Measurements from ENCODE around the gene F10.
"Not testable (repeated sequence)": the region's sequence is repeated elsewhere in the genome, so short reads cannot be mapped to it uniquely, and the experiment has no call there.

Gene F10

GRCh38 chr13:113102727-113103126 lies 19.9 kb upstream of the F10 start:
- no peak for TF ChIP-seq CTCF (IDR thresholded peaks at IDR 0.05; ENCODE audit: low read depth, low read length, missing control alignments)
- no peak for DNase-seq (ENCODE audit: low read depth)
- no peak overlapping the region for H3K4me3 ChIP-seq (ENCODE audit: low read depth, low read length)

DNA sequence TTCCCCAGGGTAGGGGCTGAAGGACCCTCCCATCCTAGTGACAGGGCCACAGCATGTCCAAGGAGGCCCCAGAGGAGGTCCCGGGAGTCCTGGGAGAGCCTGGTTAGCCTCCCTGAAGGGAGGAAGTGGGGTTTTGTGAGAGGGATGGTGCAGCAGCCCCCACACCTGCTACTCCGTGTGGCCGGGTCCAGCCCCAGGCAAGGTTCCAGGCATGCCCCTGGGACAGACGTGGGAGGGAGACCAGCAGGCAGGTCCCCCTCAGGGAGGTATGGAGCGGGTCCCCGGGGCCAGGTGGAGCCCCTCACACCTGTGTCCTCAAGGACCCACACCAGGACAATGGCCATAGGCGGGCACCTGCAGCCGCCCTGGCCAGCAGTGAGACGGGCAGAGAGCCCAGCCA lies 19.0 kb upstream of the F10 start:
- DNase-seq (ENCODE audit: low read depth) = no peak
- TF ChIP-seq CTCF (IDR thresholded peaks at IDR 0.05; ENCODE audit: low read depth, low read length, missing control alignments) = no peak
- no peak overlapping the region for H3K4me3 ChIP-seq (ENCODE audit: low read depth, low read length)

- TF ChIP-seq CTCF (IDR thresholded peaks at IDR 0.05; ENCODE audit: low read depth, low read length, missing control alignments) = no peak
- H3K4me3 ChIP-seq (ENCODE audit: low read depth, low read length) = no peak within 1 kb of the TSS
- DNase-seq (ENCODE audit: low read depth) = no peak
Observed at GRCh38 chr13:113105032-113105920, 17.3 kb upstream of the F10 start, which contains the start of gene F7. Gene F7, plus strand, starts transcription at chr13:113105791. Its CDS starts 51 bp downstream, at chr13:113105842.

DNA sequence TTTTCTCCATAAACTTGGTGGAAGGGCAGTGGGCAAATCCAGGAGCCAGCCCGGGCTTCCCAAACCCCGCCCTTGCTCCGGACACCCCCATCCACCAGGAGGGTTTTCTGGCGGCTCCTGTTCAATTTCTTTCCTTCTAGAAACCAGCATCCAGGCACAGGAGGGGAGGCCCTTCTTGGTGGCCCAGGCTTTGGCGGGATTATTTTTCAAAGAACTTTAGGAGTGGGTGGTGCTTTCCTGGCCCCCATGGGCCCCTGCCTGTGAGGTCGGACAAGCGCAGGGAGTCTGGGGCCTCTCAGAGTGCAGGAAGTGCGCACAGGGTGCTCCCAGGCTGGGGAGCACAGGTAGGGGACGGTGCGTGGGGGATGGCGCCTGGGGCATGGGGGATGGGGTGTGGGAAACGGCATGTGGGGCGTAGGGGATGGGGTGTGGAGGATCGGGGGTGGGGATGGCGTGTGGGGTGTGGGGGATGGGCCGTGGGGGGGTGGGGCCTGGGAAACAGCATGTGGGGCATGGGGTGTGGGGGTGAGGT lies 16.6 kb upstream of the F10 start:
- TF ChIP-seq CTCF (IDR thresholded peaks at IDR 0.05; ENCODE audit: low read depth, low read length, missing control alignments) = no peak
- H3K4me3 ChIP-seq (ENCODE audit: low read depth, low read length) = no peak overlapping the region
- no peak for DNase-seq (ENCODE audit: low read depth)

GRCh38 chr13:113106711-113107351 lies 15.8 kb upstream of the F10 start:
- no peak overlapping the region for H3K4me3 ChIP-seq (ENCODE audit: low read depth, low read length)
- no peak for DNase-seq (ENCODE audit: low read depth)
- no peak for TF ChIP-seq CTCF (IDR thresholded peaks at IDR 0.05; ENCODE audit: low read depth, low read length, missing control alignments)

GRCh38 chr13:113108521-113108920 lies 14.1 kb upstream of the F10 start:
- DNase-seq (ENCODE audit: low read depth); H3K4me3 ChIP-seq (ENCODE audit: low read depth, low read length): not testable (repeated sequence)

Measured in GM12864 (cell line).